DOHH2 (cell line): ENCODE results near the gene GABBR1.

Source experiments
- H3F3A ChIP-seq: fragments of 200-600 bp; sonication (generic), shearing (Covaris generic); 2 replicates; pipeline ENCODE4 v1.6.0; 2016; ENCODE audit warnings: antibody characterized with exemption, mild to moderate bottlenecking; ENCODE audit not compliant: control insufficient read depth, insufficient read depth
- H3K27ac ChIP-seq: fragments of 200-600 bp; sonication (generic); 2 replicates; pipeline ENCODE4 v1.5.1; 2014; ENCODE audit warnings: low read depth, mild to moderate bottlenecking, low read length, moderate library complexity
- H3K27me3 ChIP-seq: fragments of 200-600 bp; sonication (generic); 2 replicates; pipeline ENCODE4 v1.6.1; 2014; ENCODE audit warnings: mild to moderate bottlenecking, low read length, mixed read lengths; ENCODE audit not compliant: control insufficient read depth
- H3K36me3 ChIP-seq: fragments of 200-600 bp; sonication (generic); 2 replicates; pipeline ENCODE4 v1.6.1; 2014; ENCODE audit warnings: mild to moderate bottlenecking, low read length, moderate library complexity, mixed read lengths; ENCODE audit not compliant: control insufficient read depth
- H3K4me1 ChIP-seq: fragments of 200-600 bp; sonication (generic); 2 replicates; pipeline ENCODE4 v1.6.1; 2014; ENCODE audit warnings: mild to moderate bottlenecking, low read length, mixed read lengths; ENCODE audit not compliant: control insufficient read depth
- H3K4me2 ChIP-seq: fragments of 200-600 bp; sonication (generic); 2 replicates; pipeline ENCODE4 v1.6.0; 2014; ENCODE audit warnings: mild to moderate bottlenecking, low read length, moderate library complexity
- H3K4me3 ChIP-seq: fragments of 200-600 bp; sonication (generic); 2 replicates; pipeline ENCODE4 v1.5.1; 2014; ENCODE audit warnings: mild to moderate bottlenecking, low read length, mixed read lengths
- H3K79me2 ChIP-seq: fragments of 200-600 bp; sonication (generic); 2 replicates; pipeline ENCODE4 v1.6.1; 2014; ENCODE audit warnings: mild to moderate bottlenecking, low read length, mixed read lengths; ENCODE audit not compliant: control insufficient read depth
- H3K9me2 ChIP-seq: fragments of 200-600 bp; sonication (generic); replicated peaks from 2 replicates; pipeline ENCODE4 v1.6.1; 2014; ENCODE audit warnings: mild to moderate bottlenecking, low read length, mixed read lengths; ENCODE audit not compliant: control insufficient read depth
- H3K9me3 ChIP-seq: fragments of 200-600 bp; sonication (generic); 2 replicates; pipeline ENCODE4 v1.6.1; 2014; ENCODE audit warnings: antibody characterized with exemption, low read length, mixed read lengths; ENCODE audit not compliant: control insufficient read depth, insufficient read depth
- H4K20me1 ChIP-seq: fragments of 200-600 bp; sonication (generic); 2 replicates; pipeline ENCODE4 v1.6.0; 2014; ENCODE audit warnings: low read depth, mild to moderate bottlenecking, antibody characterized with exemption, low read length, moderate library complexity; ENCODE audit not compliant: control insufficient read depth, insufficient read depth
- EZH2phosphoT487 ChIP-seq: fragments of 200-600 bp; sonication (generic); IDR thresholded peaks from 2 replicates; pipeline ENCODE4 v1.6.1; 2017; ENCODE audit warnings: borderline replicate concordance, mild to moderate bottlenecking, antibody characterized with exemption, low read length, moderate library complexity, mixed read lengths
- TF ChIP-seq, protein P1 (sequence below): fragments of 200-600 bp; sonication (generic); IDR thresholded peaks from one replicate; pipeline ENCODE4 v1.5.1; 2014; ENCODE audit warnings: antibody characterized with exemption, mild to moderate bottlenecking, low read depth, low read length; ENCODE audit not compliant: poor library complexity, severe bottlenecking

GABBR1 gene

DNA sequence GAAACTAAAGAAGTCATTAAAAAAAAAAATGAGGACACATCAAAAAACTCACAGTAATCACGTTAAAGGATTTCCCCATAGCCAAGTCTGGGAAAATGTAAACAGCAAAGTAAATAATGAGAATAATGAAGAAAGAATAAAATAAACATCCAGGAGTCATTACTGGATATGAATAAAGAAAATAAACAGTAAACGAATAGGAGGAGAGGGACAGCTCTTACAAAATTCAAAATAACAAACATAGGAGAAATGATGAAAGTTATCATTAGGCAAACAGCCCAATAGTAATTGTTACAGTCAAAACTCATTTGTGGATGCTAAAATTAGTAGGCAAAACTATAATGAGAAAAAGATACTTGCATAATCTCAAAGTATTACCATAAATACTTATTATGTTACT, 65.4 kb downstream of the GABBR1 start:
- no peak overlapping the region for H3K27ac ChIP-seq
- H3K36me3 ChIP-seq: no peaks in the 10 kb centered on the region
- TF ChIP-seq, protein P1, sequence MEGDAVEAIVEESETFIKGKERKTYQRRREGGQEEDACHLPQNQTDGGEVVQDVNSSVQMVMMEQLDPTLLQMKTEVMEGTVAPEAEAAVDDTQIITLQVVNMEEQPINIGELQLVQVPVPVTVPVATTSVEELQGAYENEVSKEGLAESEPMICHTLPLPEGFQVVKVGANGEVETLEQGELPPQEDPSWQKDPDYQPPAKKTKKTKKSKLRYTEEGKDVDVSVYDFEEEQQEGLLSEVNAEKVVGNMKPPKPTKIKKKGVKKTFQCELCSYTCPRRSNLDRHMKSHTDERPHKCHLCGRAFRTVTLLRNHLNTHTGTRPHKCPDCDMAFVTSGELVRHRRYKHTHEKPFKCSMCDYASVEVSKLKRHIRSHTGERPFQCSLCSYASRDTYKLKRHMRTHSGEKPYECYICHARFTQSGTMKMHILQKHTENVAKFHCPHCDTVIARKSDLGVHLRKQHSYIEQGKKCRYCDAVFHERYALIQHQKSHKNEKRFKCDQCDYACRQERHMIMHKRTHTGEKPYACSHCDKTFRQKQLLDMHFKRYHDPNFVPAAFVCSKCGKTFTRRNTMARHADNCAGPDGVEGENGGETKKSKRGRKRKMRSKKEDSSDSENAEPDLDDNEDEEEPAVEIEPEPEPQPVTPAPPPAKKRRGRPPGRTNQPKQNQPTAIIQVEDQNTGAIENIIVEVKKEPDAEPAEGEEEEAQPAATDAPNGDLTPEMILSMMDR: no peak
- TF ChIP-seq EZH2phosphoT487: no peak
- no peak overlapping the region for H3K4me2 ChIP-seq
- H3F3A ChIP-seq: no peaks in the 10 kb centered on the region
- H3K27me3 ChIP-seq: no peaks in the 10 kb centered on the region; the same call in 1 of the 2 replicates
- H3K79me2 ChIP-seq: no peaks in the 10 kb centered on the region
- H4K20me1 ChIP-seq: no peaks in the 10 kb centered on the region
- H3K4me3 ChIP-seq: no peak overlapping the region
- no peaks in the 10 kb centered on the region for H3K9me3 ChIP-seq
- H3K9me2 ChIP-seq: no peaks in the 10 kb centered on the region
- H3K4me1 ChIP-seq: peaks cover 5% of the 10 kb centered on the region; the same call in 1 of the 2 replicates

DNA sequence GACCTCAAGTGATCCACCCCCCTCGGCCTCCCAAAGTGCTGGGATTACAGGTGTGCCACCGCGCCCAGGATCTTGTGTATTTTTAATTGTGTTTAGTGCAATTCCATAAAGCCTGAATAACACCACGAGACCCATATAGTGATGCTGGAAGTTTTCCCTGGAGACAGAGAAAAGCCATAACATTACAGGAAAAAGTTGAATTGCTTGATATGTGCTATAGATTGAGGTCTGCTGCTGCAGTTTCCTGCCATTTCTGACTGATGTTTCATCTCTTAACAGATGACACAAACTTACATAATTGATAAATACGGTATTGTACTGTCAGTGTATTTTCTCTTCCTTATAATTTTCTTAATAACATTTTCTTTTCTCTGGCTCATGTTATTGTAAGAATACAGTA, 66.1 kb downstream of the GABBR1 start:
- H3K27ac ChIP-seq: no peak overlapping the region
- H3K4me3 ChIP-seq: no peak overlapping the region
- H3K36me3 ChIP-seq: no peaks in the 10 kb centered on the region
- H3K4me2 ChIP-seq: no peak overlapping the region
- H4K20me1 ChIP-seq: no peaks in the 10 kb centered on the region
- TF ChIP-seq, protein P1: no peak
- TF ChIP-seq EZH2phosphoT487: no peak
- H3F3A ChIP-seq: no peaks in the 10 kb centered on the region
- no peaks in the 10 kb centered on the region; the same call in 1 of the 2 replicates for H3K27me3 ChIP-seq
- no peaks in the 10 kb centered on the region for H3K9me2 ChIP-seq
- H3K79me2 ChIP-seq: no peaks in the 10 kb centered on the region
- H3K9me3 ChIP-seq: no peaks in the 10 kb centered on the region
- H3K4me1 ChIP-seq: peaks cover 5% of the 10 kb centered on the region; the same call in 1 of the 2 replicates

DNA sequence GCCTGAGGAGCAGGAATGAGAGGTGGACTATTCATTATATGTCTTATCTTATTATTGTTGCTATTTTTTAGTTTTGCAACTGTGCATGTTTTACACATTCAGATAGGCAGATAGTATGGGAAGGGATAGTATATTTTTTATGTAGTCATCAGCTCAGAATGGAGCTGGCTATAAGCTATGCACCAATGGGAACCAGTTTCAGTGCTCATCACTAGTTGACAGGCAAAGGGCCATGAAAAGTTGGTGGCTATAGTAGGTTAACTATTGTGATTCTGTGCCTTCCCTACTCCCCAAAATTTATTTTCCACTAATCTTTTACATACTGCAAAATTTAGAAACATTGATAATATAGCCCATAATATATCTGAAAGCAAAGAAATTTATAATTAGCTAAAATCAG, 68.1 kb downstream of the GABBR1 start:
- H3K4me2 ChIP-seq: no peak overlapping the region
- no peak for TF ChIP-seq EZH2phosphoT487
- TF ChIP-seq, protein P1: no peak
- H3K9me3 ChIP-seq: no peaks in the 10 kb centered on the region
- no peaks in the 10 kb centered on the region for H3F3A ChIP-seq
- H3K4me1 ChIP-seq: peaks cover 5% of the 10 kb centered on the region; the same call in 1 of the 2 replicates
- no peaks in the 10 kb centered on the region for H3K79me2 ChIP-seq
- no peak overlapping the region for H3K4me3 ChIP-seq
- H4K20me1 ChIP-seq: no peaks in the 10 kb centered on the region
- H3K9me2 ChIP-seq: no peaks in the 10 kb centered on the region
- H3K27ac ChIP-seq: no peak overlapping the region
- H3K36me3 ChIP-seq: no peaks in the 10 kb centered on the region
- H3K27me3 ChIP-seq: no peaks in the 10 kb centered on the region; the same call in 1 of the 2 replicates
